SK-N-SH (cell line): ENCODE data around the gene TLCD5.

Experiments
- CHD2 ChIP-seq: fragments of 150-350 bp; IDR thresholded peaks from 2 replicates; pipeline ENCODE4 v1.6.1; 2018; ENCODE audit warnings: low read length; ENCODE audit not compliant: partially characterized antibody
- PBX3 ChIP-seq: IDR thresholded peaks from 2 replicates; pipeline ENCODE4; 2012
- RCOR1 ChIP-seq: fragments of 150-350 bp; IDR thresholded peaks from 2 replicates; pipeline ENCODE4 v1.6.1; 2017; ENCODE audit warnings: antibody characterized with exemption, low read length
- TEAD4 ChIP-seq: IDR thresholded peaks from 2 replicates; pipeline ENCODE4 v1.4.0; 2012; ENCODE audit warnings: mild to moderate bottlenecking, borderline replicate concordance; ENCODE audit not compliant: insufficient read depth
- TF ChIP-seq, protein P1 (sequence below): fragments of 200-600 bp; sonication (generic); IDR thresholded peaks from 2 replicates; pipeline ENCODE4 v1.6.1; 2017; ENCODE audit warnings: antibody characterized with exemption, mild to moderate bottlenecking, moderate library complexity

GRCh38 chr11:120293038-120293800 is 31.9 kb upstream of the TLCD5 start:
- TF ChIP-seq, protein P1, sequence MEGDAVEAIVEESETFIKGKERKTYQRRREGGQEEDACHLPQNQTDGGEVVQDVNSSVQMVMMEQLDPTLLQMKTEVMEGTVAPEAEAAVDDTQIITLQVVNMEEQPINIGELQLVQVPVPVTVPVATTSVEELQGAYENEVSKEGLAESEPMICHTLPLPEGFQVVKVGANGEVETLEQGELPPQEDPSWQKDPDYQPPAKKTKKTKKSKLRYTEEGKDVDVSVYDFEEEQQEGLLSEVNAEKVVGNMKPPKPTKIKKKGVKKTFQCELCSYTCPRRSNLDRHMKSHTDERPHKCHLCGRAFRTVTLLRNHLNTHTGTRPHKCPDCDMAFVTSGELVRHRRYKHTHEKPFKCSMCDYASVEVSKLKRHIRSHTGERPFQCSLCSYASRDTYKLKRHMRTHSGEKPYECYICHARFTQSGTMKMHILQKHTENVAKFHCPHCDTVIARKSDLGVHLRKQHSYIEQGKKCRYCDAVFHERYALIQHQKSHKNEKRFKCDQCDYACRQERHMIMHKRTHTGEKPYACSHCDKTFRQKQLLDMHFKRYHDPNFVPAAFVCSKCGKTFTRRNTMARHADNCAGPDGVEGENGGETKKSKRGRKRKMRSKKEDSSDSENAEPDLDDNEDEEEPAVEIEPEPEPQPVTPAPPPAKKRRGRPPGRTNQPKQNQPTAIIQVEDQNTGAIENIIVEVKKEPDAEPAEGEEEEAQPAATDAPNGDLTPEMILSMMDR, result no peak
- TF ChIP-seq PBX3 (no peak), TEAD4 (no peak), RCOR1 (no peak), CHD2 (no peak)
